ENCODE data around the gene FCRLA. TPM values are rescaled to one million over a fixed set of nuclear protein-coding genes. Genes with fewer than 3 reads are reported as not detected.
A peak's percentile ranks its signal among the peaks of the same experiment; 100 is the strongest.

FCRLA gene
- total RNA-seq, 3 donors from 2014 or later: 0.41 to 0.49 TPM; not detected in 1

- H3K4me3 ChIP-seq: no peak overlapping the region
- intact Hi-C loops (cut with DNase I, micrococcal nuclease): loop anchor here in 1 of 2 donors (10.0 kb wide), 1 partner anchor 255 kb away; no protein-coding TSS in a partner anchor
- H3K36me3 ChIP-seq (ENCODE audit: low read depth): no peaks in the 10 kb centered on the region
- peak in 1 of 3 donors; percentile 24 for DNase-seq
- peak; percentile 56 for ATAC-seq
- no peaks in the 10 kb centered on the region for H3K9me3 ChIP-seq
- H3K4me1 ChIP-seq (ENCODE audit: low read depth): no peaks in the 10 kb centered on the region
- TF ChIP-seq CTCF (IDR thresholded peaks at IDR 0.05): no peak
Measured at GRCh38 chr1:161739865-161740566, 33.0 kb downstream of the FCRLA start.

DNA sequence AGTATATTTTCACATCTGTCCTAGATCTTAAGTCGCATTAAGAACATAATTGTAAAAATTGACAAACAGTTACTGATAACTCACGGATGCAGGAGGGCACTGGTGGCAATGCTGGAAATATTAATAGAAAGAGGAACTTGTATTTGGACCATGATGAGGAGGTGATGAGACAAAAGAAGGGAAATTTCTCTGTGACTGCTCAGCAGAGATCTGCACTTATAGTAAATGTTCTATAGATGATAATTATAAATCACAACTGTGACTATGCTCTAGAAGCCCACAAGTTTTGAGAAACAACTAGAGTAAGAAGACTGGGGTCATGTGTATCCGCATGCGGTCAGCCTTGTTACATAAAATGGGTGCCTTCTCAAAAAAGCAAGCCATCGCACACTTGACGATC, 33.9 kb downstream of the FCRLA start:
- no peak overlapping the region for H3K4me3 ChIP-seq
- no peak for DNase-seq
- H3K36me3 ChIP-seq (ENCODE audit: low read depth): no peaks in the 10 kb centered on the region
- intact Hi-C loops (cut with DNase I, micrococcal nuclease): loop anchor here in 1 of 2 donors (10.0 kb wide), 1 partner anchor 256 kb away; no protein-coding TSS in a partner anchor
- no peak for TF ChIP-seq CTCF (IDR thresholded peaks at IDR 0.05)
- H3K4me1 ChIP-seq (ENCODE audit: low read depth): no peaks in the 10 kb centered on the region
- ATAC-seq: no peak
- H3K9me3 ChIP-seq: no peaks in the 10 kb centered on the region

GRCh38 chr1:161743231-161743630, 36.2 kb downstream of the FCRLA start:
- no peaks in the 10 kb centered on the region for H3K4me1 ChIP-seq (ENCODE audit: low read depth)
- TF ChIP-seq CTCF (IDR thresholded peaks at IDR 0.05): no peak
- ATAC-seq (no peak), DNase-seq (no peak)
- H3K9me3 ChIP-seq: no peaks in the 10 kb centered on the region
- intact Hi-C loops (cut with DNase I, micrococcal nuclease): loop anchor here in 1 of 2 donors (10.0 kb wide), 1 partner anchor 258 kb away; no protein-coding TSS in a partner anchor
- H3K4me3 ChIP-seq: no peak overlapping the region
- no peaks in the 10 kb centered on the region for H3K36me3 ChIP-seq (ENCODE audit: low read depth)

- intact Hi-C loops (cut with DNase I, micrococcal nuclease): loop anchor here in 1 of 2 donors (10.0 kb wide), 1 partner anchor 263 kb away; no protein-coding TSS in a partner anchor
- Histone ChIP-seq H3K4me1 (ENCODE audit: low read depth) (peaks cover 11% of the 10 kb centered on the region), H3K4me3 (no peak overlapping the region), H3K36me3 (ENCODE audit: low read depth) (no peaks in the 10 kb centered on the region), H3K9me3 (no peaks in the 10 kb centered on the region)
- ATAC-seq (no peak), DNase-seq (no peak)
- no peak for TF ChIP-seq CTCF (IDR thresholded peaks at IDR 0.05)
Measured at GRCh38 chr1:161747801-161748200, 40.8 kb downstream of the FCRLA start.

GRCh38 chr1:161749509-161750407, 42.7 kb downstream of the FCRLA start, which contains the start of gene DUSP12:
Gene DUSP12 (plus strand): TSS chr1:161749786. CDS start chr1:161749802, 16 bp downstream.
- Histone ChIP-seq H3K36me3 (ENCODE audit: low read depth) (no peaks in the 10 kb centered on the region), H3K4me3 (peak within 1 kb of the TSS; percentile 88), H3K4me1 (ENCODE audit: low read depth) (peaks cover 11% of the 10 kb centered on the region), H3K9me3 (no peaks in the 10 kb centered on the region)
- TF ChIP-seq CTCF (IDR thresholded peaks at IDR 0.05): no peak
- peak; percentile 99 for ATAC-seq
- intact Hi-C loops (cut with DNase I, micrococcal nuclease): loop anchor here in 1 of 2 donors (10.0 kb wide), 1 partner anchor 265 kb away; no protein-coding TSS in a partner anchor
- DNase-seq: peak; percentile 92 to 95 (median 92)

Measured in mucosa of descending colon (tissue), 3 donors.